GM19372 (cell line): ENCODE results near the gene PTH2R.
"Not testable (repeated sequence)": the region's sequence is repeated elsewhere in the genome, so short reads cannot be mapped to it uniquely, and the experiment has no call there.

Experiments
- ATAC-seq: cut with Tn5 transposase; IDR thresholded peaks from one replicate; pipeline ENCODE4 v1.9.1; 2021; ENCODE audit warnings: mild to moderate bottlenecking, low read depth, moderate library complexity; ENCODE audit not compliant: unreplicated experiment

Gene PTH2R

DNA sequence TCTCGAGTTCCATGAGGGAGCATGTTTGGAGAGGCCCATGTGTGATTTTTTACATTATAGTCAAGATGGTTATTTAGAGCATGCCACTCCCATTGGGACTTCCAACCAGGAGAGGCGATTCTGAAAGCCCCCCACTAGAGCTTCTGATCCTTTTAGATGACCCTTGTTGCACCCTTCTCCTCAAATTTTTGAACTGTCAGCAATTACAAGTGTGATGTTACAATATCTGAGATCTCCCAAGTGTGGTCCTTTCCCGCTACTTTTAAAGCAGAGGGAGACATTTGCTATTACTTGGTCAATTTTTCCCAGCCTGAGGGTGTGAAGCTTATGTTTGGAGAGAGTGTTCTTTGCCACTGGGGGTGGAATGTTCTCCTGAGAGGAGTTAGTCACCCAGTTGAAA lies 16.7 kb upstream of the PTH2R start:
- ATAC-seq: no peak

DNA sequence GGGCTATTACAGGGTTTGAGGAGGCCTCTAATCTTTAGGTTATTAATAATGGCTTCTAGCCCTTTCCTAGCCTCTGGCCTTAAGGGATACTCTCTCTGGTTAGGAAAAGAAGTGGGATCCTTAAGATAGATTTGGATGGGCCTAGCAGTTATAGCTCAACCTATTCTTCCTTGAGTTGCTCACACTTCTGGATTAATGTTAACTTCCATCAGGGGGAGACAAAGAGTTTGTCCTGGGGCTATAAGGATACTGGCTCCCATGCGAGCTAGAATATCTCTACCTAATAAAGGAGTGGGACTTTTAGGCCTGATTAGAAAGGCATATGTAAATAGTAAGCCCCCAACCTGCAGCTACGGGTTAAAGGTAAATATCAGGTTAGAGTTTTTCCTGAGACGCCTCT lies 14.3 kb upstream of the PTH2R start:
- no peak for ATAC-seq

DNA sequence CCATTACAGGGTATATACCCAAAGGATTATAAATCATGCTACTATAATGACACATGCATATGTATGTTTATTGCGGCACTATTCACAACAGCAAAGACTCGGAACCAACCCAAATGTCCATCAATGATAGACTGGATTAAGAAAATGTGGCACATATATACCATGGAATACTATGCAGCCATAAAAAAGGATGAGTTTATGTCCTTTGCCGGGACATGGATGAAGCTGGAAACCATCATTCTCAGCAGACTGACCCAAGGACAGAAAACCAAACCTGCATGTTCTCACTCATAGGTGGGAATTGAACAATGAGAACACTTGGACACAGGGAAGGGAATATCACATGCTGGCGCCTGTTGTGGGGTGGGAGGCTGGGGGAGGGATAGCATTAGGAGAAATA lies 9.8 kb upstream of the PTH2R start:
- not testable (repeated sequence) for ATAC-seq

DNA sequence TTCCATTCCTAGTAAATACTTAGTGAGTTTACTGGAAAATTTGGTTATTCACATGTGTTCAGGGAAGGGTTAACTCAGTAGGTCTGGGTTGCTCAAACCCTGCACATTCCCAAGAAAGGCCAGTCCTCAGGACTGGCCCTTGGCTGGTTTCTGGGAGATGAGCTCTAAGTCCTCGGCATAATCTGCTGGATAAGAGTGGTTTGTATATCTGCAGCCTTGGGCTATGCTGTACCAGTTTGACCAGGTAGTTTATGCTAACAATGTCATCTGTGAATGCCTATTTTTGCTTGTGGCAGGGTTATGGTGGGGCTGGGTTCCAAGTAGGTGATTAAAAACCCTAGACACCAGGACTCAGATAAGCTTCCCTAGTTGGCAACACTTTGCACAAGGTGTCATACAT lies 7.4 kb upstream of the PTH2R start:
- no peak for ATAC-seq

DNA sequence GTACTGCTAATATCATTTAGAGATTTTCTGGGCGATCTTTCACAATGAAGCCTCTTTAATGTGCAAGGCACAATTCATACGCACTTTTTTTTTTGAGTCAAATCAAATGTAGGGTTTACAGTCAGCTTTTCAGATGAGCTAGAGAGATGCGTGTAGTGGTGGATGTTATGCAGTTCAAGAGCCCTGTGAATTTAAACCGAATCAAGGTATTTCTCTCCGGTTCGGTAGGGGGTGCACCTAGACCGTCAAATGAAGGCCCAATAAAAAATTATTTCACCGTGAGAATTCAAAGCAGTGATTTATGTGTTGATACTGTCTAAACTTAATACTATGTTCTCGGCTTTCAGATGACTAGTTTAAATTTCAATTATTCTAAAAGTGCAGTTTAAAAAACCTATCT lies 1.1 kb downstream of the PTH2R start:
- no peak for ATAC-seq

DNA sequence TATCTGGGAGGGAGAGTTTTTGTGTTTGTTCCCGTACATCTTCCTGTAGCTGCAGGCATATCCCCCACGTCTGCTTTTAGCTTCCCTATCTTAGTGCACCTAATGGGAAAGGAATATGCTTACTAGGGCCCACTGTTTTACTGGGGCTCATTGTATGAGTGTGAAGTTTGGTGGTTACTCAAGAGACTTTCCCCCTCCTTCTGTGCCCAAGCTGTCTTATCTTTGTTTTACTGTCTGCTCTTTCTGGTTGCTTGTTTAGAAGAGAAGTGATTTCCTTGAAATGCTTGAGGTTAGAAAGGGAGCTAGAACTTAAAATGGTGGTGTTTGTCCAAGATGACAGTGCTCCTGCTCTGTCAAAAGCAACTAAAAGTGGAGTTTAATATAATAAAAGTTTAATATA lies 7.3 kb downstream of the PTH2R start:
- ATAC-seq: no peak

DNA sequence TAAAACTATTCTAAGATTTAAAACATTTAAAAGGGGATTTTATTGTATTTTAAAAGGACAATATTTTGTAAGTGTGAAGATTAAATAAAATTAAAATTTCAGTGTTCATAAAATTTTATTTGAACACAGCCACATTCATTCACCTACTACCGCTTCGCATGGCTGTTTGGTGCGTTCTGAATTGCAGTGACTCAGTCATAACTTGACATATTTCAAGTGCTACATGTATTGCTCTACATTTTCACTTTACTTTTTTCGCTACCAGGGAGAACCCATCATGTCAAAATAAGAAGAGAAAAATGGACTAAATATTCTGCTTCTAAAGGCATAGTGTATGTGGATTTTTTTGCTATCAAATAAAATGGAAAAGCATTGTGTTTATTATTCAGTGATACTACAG lies 8.7 kb downstream of the PTH2R start:
- ATAC-seq: no peak

DNA sequence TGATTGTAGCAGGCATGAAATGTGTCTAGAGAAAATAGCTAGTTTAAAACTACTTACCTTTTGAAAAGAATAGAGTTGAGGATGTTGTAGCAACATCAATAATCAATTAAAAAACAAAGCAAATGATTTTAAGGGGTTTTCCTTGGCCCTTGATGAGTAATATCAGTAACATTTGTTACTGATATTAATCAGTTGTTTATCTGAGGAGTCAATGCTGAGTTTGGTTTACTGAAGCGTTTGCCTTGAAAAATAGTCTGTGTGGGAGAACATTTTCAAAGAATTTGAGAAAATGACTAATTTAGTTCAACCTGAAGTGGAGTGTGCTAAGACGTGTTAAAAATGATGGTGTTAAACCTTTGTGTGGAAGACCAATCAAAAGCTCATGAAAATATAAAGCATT lies 9.3 kb downstream of the PTH2R start:
- peak; percentile 62 for ATAC-seq

DNA sequence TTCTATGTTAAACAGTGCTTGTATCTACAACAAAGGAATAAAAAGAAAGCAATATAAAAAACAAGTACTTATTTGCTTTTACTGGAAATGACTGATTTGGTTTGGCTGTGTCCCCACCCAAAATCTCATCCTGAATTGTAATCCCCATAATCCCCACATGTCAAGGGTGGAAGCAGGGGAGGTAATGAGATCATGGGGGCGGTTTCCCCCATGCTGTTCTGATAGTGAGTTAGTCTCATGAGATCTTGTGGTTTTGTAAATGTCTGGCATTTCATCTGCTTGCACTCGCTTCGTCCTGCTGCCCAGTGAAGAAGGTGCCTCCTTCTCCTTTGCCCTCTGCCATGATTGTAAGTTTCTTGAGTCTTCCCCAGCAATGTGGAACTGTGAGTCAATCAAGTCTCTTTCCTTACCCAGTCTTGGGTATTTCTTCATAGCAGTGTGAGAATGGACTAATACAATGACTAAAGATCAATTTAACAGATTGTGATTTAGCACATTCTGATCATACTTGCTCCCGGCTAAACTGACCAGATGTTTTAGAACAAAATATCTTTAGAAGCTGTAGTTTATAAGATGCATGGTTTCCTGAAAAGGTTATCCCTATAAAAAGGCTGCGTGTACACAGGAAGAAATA lies 19.9 kb downstream of the PTH2R start:
- no peak for ATAC-seq

DNA sequence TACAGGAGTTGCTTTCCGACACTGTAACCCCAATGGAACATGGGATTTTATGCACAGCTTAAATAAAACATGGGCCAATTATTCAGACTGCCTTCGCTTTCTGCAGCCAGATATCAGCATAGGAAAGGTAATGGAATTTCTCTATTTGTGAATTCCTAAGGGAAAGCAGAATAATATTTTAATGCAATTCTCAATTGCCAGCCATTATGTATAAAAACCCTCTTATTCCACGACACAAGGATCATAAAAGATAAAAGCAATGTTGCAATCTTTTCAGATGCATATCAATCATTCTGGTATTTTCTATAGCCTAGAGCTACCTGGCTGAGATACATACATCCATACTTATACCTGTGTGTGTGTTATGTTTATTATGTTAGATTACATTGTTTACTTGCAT lies 31.2 kb downstream of the PTH2R start:
- ATAC-seq: no peak

DNA sequence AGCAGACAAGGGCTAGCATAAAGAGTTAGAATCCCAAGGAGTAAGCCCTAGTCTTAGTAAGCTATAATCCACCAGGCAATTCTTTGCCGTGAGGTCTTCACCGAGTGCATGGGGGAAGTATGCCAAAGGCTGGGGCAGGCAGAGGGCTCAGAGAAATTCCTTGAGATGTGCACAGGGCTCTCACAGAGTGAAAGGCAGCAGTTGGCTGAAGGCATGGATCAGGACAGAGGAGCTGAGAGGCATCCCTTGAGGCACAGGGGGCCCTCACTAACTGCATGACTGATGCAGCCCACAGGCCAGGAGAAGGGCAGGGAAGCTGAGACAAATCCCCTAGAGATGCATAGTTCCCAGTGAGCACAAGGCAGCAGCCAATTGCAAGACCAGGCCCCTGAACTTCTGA lies 34.1 kb downstream of the PTH2R start:
- ATAC-seq: no peak

DNA sequence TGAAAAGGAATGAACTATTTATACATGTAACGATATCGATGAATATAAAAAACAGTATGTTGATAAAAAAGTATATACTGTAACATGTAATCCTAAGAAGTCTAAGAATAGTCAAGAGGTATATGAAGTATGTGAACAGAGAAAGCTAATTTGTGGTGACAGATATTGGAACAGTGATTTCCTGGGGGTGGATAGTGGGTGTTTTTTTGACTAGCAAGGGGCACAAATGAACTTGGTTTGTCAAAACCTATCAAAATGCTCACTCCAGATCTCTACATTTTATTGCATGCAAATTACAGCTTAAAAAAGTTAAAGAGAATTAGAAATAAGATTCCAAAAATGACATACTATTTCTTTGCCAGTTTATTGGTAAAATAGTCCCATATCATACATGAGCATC lies 35.4 kb downstream of the PTH2R start:
- ATAC-seq: no peak

DNA sequence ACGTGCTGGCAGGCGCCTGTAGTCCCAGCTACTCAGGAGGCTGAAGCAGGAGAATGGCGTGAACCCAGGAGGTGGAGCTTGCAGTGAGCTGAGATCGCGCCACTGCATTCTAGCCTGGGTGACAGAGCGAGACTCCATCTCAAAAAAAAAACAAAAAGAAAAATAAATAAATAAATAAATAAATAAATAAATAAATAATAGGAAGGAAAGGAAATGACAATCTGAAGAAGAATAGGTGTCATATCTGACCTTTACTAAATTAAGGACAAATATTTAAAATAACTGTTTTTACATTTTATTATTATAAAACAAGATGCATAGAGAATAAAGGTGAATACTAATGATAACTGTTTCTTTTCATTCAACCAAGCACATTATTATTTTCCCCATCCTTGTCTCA lies 40.9 kb downstream of the PTH2R start:
- ATAC-seq: not testable (repeated sequence)

DNA sequence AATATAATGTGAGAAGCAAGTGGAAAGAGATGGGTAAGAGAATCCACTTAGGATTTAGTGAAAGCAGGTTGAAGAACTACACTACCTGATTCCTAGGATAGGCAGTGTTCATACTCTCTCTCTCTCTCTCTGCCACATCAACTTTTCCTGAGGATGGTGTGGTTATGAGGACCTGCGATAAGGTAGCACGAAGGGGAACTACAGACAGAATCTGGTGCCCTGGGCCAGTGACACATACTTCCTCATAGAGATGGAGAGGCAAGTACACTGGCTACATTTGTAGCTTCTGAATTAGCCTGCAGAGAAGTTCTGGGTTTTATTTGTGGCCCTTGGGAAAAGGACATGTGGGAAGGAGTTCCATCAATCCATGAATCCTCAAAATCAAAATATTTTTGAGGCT lies 44.5 kb downstream of the PTH2R start:
- no peak for ATAC-seq

DNA sequence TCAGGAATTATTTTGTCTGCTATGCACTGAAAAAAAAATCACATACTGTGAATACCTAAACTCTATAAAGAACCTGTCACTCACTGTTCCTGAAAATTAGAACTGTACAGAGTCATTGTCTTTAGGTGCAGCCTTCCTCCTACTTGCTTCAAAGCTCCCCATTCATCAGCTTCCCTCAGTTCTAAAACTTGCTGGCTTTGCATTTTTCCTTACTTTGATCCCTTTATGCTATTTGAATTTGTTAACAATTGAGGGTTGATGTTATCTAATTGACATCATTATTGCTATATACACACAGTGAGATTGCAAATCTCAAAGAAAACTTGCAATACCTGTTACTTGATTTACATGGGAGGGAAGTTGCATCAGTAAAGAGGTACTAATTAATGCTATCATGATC lies 48.3 kb downstream of the PTH2R start:
- no peak for ATAC-seq

DNA sequence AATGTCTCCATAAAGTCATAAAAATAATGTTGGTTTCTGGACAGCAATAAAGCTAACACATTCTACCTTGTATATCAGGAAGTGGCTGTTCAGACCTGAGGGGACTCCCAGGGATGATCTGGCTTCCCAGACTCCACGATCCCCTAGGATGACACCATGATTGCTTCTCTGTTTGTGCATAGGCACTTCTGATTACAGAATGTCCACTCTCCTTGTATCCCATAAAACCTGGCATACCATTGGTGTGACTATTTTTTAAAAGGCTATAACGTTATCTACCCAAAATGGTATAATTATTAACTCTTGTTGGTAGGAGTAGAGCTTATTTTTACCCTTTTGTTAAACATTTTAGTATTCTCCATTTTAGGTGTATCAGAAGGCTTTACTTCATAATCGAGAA lies 57.1 kb downstream of the PTH2R start:
- ATAC-seq: no peak

DNA sequence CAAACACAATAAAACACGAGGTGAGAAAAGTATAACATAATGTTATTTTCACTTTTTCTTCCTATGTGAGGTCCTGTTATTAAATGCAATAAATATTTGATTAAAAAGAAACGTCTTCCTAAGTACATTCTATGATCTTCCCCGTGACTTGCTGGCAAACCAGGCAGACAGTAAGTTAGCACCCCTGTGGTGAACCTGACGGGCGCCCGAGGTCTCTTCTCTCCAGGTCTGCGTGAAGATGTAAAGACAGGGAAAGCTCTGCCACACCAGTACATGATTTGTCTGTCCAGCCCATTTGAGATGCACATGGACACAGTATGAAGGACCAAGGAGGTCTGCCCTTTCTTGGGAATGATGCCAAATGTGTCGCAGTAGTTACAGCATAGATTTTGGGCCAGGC lies 57.6 kb downstream of the PTH2R start:
- ATAC-seq: no peak

DNA sequence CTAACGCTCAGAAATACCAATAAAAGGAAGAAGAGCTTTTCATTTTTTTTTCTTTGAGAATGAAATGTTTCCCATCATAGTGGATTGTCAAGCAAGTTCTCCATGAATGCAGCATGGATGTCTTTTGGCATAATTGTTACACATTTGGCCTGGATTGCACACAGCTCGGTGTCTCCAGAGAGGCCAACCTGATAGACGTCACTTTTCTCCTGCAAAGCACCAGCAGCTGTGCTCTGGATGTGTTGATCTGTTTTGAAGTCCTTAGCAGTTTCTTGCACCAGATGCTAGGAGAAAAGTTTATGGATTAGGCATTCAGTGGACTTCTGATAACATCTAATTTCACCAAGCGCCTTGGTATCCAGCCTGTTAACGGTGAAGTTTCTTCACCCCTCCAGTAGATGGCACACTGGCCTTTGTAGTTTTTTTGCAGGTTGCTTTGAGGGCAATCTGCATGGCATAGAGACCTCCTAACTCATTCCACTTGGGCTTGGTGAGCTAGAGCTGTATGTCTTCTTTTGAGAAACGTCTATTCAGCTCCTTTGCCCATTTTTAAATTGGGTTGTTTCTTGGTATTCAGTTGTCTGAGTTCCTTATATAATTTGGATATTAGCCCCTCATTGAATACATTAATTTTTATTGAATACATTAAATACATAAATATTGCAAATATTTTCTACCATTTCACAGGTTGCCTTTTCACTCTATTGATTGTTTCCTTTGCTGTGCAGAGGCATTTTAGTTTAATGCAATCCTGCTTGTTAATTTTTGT lies 59.7 kb downstream of the PTH2R start:
- ATAC-seq: peak; percentile 69

DNA sequence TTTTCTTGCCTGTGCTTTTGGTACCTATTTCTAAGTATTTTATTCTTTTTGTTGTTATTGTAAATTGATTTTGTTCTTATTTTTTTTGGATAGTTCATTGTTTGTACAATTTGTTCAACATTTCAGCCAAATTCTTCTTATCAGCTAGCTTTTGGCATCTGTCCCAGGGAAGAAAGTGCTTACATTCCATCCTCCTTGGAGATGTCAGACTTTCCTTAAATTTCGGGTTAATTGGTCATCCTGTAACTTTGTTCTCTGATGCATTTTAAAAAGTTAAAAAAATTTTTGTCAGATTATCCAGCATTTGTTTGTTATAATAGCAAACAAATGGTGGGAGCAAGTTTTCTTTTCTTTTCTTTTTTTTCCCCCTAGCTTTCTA lies 60.3 kb downstream of the PTH2R start:
- ATAC-seq: no peak

DNA sequence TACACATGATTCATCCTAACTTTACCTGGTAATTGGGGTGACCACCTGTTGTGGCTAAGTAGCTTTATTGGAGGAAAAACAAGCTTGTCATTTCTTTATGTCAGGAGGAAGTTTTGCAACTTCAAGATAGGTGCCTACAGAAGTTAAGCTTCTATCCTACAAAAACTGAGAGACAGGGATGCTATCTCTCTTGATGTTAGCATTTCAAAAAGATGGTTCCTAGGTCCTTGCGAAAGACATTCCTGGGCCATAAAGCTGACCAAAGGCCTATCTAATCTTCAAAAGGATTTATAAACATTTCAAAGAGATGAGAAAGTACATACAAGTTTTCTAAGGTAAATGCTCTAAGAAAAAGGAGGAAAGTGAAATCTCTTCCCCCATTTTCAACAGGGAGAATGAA lies 61.0 kb downstream of the PTH2R start:
- ATAC-seq: no peak

DNA sequence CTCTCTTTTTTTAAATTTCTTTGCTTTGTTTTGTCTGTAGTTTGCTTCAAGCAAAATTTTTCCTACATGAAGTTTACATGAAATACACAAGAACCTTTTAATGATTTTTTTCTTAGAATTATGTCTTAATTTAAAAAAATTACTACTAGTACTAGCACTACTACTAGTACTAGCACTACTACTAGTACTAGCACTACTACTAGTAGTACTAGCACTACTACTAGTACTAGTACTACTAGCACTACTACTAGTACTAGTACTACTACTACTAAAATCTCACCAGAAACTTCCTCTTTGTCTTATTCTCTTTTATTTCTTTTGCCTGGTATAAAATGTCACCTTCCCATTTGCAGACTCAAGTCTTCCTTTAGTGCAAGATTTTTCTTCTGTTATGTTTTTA lies 71.1 kb downstream of the PTH2R start:
- no peak for ATAC-seq

DNA sequence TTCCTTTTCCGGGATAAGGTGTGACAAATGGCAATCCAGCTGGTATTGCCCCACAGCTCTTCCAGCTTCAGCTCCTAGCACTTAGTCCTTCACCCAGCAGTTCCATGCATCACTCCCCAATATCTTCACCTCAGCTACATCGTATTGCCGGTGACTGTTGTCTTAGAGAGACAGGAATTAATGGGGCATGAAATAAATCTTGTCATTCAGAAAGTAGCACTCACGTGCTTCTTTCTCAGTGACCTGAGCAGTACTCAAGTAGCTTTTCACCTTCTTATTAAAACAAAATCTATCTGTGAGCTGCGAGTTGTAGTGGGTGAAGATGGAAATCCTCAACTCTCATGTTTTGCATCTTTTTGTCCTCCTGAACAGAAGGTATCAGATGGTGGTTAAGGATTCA lies 72.8 kb downstream of the PTH2R start:
- no peak for ATAC-seq

DNA sequence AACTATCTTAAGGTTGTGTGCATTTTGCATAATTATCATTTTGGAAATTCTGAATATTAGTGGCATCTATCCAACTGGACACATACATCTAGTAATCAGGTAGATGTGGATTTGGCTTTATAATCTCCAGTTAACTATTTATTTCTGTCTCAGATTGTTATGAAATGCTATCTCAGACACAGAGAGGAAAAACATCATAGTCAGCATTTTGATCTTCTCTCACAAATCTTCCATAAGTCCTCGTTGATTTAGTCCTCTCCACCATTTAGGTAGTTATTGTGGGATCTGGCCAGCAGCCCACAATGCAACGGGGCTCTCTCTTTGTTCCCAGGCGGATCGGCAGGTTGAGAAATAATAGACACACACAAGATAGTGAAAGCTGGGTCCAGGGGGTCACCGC lies 75.4 kb downstream of the PTH2R start:
- ATAC-seq: not testable (repeated sequence)
